ENCODE measurements around the gene IQCE.

IQCE gene

DNA sequence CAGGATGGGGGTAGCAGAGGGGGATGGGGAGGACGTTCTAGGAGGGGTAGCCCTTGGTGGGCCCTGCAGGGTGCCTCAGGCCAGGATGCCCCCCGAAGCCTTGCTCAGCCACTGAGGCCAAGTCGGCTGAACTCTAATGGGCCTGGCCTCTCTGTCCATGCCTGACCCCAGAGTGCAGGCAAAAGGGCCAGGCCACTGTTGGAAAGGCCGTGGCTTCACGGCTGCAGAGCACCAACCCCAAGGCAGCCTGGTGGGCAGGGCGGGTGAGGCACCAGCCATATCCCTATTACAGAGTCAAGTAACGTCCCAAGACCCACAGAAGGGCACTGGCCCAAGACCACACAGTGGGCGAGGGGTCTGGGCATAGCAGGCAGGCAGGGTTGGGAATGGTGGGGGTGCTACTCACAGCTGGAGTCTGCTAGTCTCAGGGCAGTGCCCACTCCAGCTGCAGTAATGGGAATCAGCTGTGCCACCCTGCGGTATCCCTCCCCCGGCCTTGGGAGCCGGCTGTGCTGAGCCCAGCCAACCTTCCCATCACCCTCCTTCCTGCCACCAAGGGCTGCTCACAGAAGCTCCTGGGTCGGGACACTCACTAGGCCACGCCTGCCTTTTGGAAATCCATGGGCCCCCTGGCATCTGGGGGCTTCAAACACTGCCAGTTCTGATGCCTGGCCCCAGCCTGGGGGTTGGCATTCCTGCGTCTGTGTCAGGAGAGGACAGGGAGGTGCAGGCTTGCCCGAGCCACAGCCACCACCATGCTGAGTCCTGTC lies 43.2 kb upstream of the IQCE start:
- H3K4me3 ChIP-seq (ENCODE audit: low read length) = no peak overlapping the region
- H3K9me3 ChIP-seq (ENCODE audit: control insufficient read depth, insufficient read depth, low read length) = no peaks in the 10 kb centered on the region
- no peak overlapping the region for H3K27ac ChIP-seq (ENCODE audit: low read depth, low read length)
- H3K4me1 ChIP-seq (ENCODE audit: control insufficient read depth, low read length) = peaks cover 46% of the 10 kb centered on the region
- TF ChIP-seq CTCF (IDR thresholded peaks at IDR 0.05; ENCODE audit: low read depth, low read length, poor library complexity, severe bottlenecking) (no peak), EZH2phosphoT487 (IDR thresholded peaks at IDR 0.05; ENCODE audit: borderline replicate concordance, low read length) (no peak)
- H3K36me3 ChIP-seq (ENCODE audit: control insufficient read depth, low read length) = no peaks in the 10 kb centered on the region
- no peaks in the 10 kb centered on the region for H3K79me2 ChIP-seq (ENCODE audit: control insufficient read depth, low read length)
- no peaks in the 10 kb centered on the region; the same call in 1 of the 2 replicates for H3F3A ChIP-seq (ENCODE audit: control insufficient read depth, insufficient read depth)
- H3K9me2 ChIP-seq (replicated peaks; ENCODE audit: control insufficient read depth, low read length) = no peaks in the 10 kb centered on the region
- H3K27me3 ChIP-seq (ENCODE audit: control insufficient read depth, low read length) = peaks cover 28% of the 10 kb centered on the region
- H4K20me1 ChIP-seq (ENCODE audit: control insufficient read depth, insufficient read depth, low read depth, low read length) = no peaks in the 10 kb centered on the region
- H3K4me2 ChIP-seq (ENCODE audit: low read length) = no peak overlapping the region

GRCh38 chr7:2516194-2516555 lies 42.6 kb upstream of the IQCE start:
- TF ChIP-seq EZH2phosphoT487 (IDR thresholded peaks at IDR 0.05; ENCODE audit: borderline replicate concordance, low read length) (no peak), CTCF (IDR thresholded peaks at IDR 0.05; ENCODE audit: low read depth, low read length, poor library complexity, severe bottlenecking) (no peak)
- H3K27ac ChIP-seq (ENCODE audit: low read depth, low read length) = no peak overlapping the region
- H3K4me1 ChIP-seq (ENCODE audit: control insufficient read depth, low read length) = peaks cover 43% of the 10 kb centered on the region
- no peaks in the 10 kb centered on the region for H3K36me3 ChIP-seq (ENCODE audit: control insufficient read depth, low read length)
- H3F3A ChIP-seq (ENCODE audit: control insufficient read depth, insufficient read depth) = no peaks in the 10 kb centered on the region; the same call in 1 of the 2 replicates
- no peaks in the 10 kb centered on the region for H4K20me1 ChIP-seq (ENCODE audit: control insufficient read depth, insufficient read depth, low read depth, low read length)
- H3K9me3 ChIP-seq (ENCODE audit: control insufficient read depth, insufficient read depth, low read length) = no peaks in the 10 kb centered on the region
- no peaks in the 10 kb centered on the region for H3K79me2 ChIP-seq (ENCODE audit: control insufficient read depth, low read length)
- no peaks in the 10 kb centered on the region for H3K9me2 ChIP-seq (replicated peaks; ENCODE audit: control insufficient read depth, low read length)
- H3K4me3 ChIP-seq (ENCODE audit: low read length) = no peak overlapping the region
- H3K27me3 ChIP-seq (ENCODE audit: control insufficient read depth, low read length) = peaks cover 33% of the 10 kb centered on the region
- H3K4me2 ChIP-seq (ENCODE audit: low read length) = no peak overlapping the region

GRCh38 chr7:2517026-2517425 lies 41.8 kb upstream of the IQCE start:
- no peak overlapping the region for H3K4me3 ChIP-seq (ENCODE audit: low read length)
- peaks cover 38% of the 10 kb centered on the region for H3K4me1 ChIP-seq (ENCODE audit: control insufficient read depth, low read length)
- no peaks in the 10 kb centered on the region for H3K79me2 ChIP-seq (ENCODE audit: control insufficient read depth, low read length)
- no peak overlapping the region for H3K27ac ChIP-seq (ENCODE audit: low read depth, low read length)
- no peaks in the 10 kb centered on the region; the same call in 1 of the 2 replicates for H3F3A ChIP-seq (ENCODE audit: control insufficient read depth, insufficient read depth)
- no peaks in the 10 kb centered on the region for H4K20me1 ChIP-seq (ENCODE audit: control insufficient read depth, insufficient read depth, low read depth, low read length)
- H3K4me2 ChIP-seq (ENCODE audit: low read length) = no peak overlapping the region
- no peaks in the 10 kb centered on the region for H3K36me3 ChIP-seq (ENCODE audit: control insufficient read depth, low read length)
- no peaks in the 10 kb centered on the region for H3K9me3 ChIP-seq (ENCODE audit: control insufficient read depth, insufficient read depth, low read length)
- no peaks in the 10 kb centered on the region for H3K9me2 ChIP-seq (replicated peaks; ENCODE audit: control insufficient read depth, low read length)
- no peak for TF ChIP-seq EZH2phosphoT487 (IDR thresholded peaks at IDR 0.05; ENCODE audit: borderline replicate concordance, low read length)
- TF ChIP-seq CTCF (IDR thresholded peaks at IDR 0.05; ENCODE audit: low read depth, low read length, poor library complexity, severe bottlenecking) = no peak
- peaks cover 42% of the 10 kb centered on the region for H3K27me3 ChIP-seq (ENCODE audit: control insufficient read depth, low read length)

Data from DOHH2 (cell line).